Naive thymus-derived CD4-positive, alpha-beta T cell (primary cell): Measurements from ENCODE around the gene NRXN3. TPM values are rescaled to one million over a fixed set of nuclear protein-coding genes. Genes with fewer than 3 reads are reported as not detected.

Experiments
- ATAC-seq: fragments of 150-1000 bp; cut with Tn5 transposase; 2 replicates; pipeline ENCODE4 v1.10.0; 2021; ENCODE audit warnings: mild to moderate bottlenecking, moderate library complexity
- CTCF ChIA-PET: fragments of 350-600 bp; sonication (Branson Sonifier 250); formaldehyde crosslinking; loops from one replicate; lab custom pipeline; 2021; ENCODE audit warnings: antibody characterized with exemption; lab: Charles Lee
- POLR2A ChIA-PET: fragments of 350-600 bp; sonication (Branson Sonifier 250); formaldehyde crosslinking; loops from one replicate; lab custom pipeline; 2021; ENCODE audit warnings: antibody characterized with exemption, inconsistent platforms; lab: Charles Lee
- DNase-seq, 9 donors: peaks; one replicate each; pipeline versions ENCODE4 v3.0.0 to v3.0.0-alpha.2; 2020 to 2022; ENCODE audit warnings: mixed read lengths in 1 of 9
- H3K27ac ChIP-seq: one replicate; pipeline ENCODE4 v1.7.0; 2013; ENCODE audit warnings: mild to moderate bottlenecking, low read depth, low read length, moderate library complexity
- H3K27me3 ChIP-seq, 2 donors: one replicate each; pipeline ENCODE4 v1.7.0; 2013; ENCODE audit warnings: low read length in 2 of 2, mild to moderate bottlenecking in 2 of 2, moderate library complexity in 2 of 2; ENCODE audit not compliant: control insufficient read depth in 2 of 2, insufficient read depth in 2 of 2
- H3K36me3 ChIP-seq, 3 experiments: 1 replicate in 2 of 3; 2 replicates in 1 of 3; pipeline ENCODE4 v1.7.0; 2013; ENCODE audit warnings: low read length in 3 of 3, mild to moderate bottlenecking in 3 of 3, moderate library complexity in 1 of 3; ENCODE audit not compliant: insufficient read depth in 3 of 3, control insufficient read depth in 2 of 3
- H3K4me1 ChIP-seq, 2 donors: one replicate each; pipeline ENCODE4 v1.7.0; 2013; ENCODE audit warnings: low read length in 2 of 2, mild to moderate bottlenecking in 2 of 2, moderate library complexity in 1 of 2; ENCODE audit not compliant: control insufficient read depth in 2 of 2, insufficient read depth in 2 of 2
- H3K4me3 ChIP-seq: 2 replicates; pipeline ENCODE4 v1.7.0; 2013; ENCODE audit warnings: mild to moderate bottlenecking, low read length
- H3K9me3 ChIP-seq, 3 experiments: 1 replicate in 2 of 3; 2 replicates in 1 of 3; pipeline ENCODE4 v1.7.0; 2013; ENCODE audit warnings: low read length in 3 of 3; ENCODE audit not compliant: control insufficient read depth in 2 of 3
- H3K27ac Mint-ChIP-seq, 9 donors: one replicate each; pipeline ENCODE4 v1.8.0; 2020 to 2022; ENCODE audit warnings: mixed read lengths in 9 of 9, mild to moderate bottlenecking in 8 of 9, moderate library complexity in 5 of 9, inconsistent platforms in 2 of 9
- H3K27me3 Mint-ChIP-seq, 5 donors: one replicate each; pipeline ENCODE4 v1.8.0; 2021 to 2022; ENCODE audit warnings: mixed read lengths in 5 of 5, mild to moderate bottlenecking in 1 of 5
- H3K36me3 Mint-ChIP-seq, 5 donors: one replicate each; pipeline ENCODE4 v1.8.0; 2020 to 2022; ENCODE audit warnings: mixed read lengths in 5 of 5, mild to moderate bottlenecking in 3 of 5, inconsistent platforms in 1 of 5
- H3K4me1 Mint-ChIP-seq, 7 donors: one replicate each; pipeline ENCODE4 v1.8.0; 2020 to 2022; ENCODE audit warnings: mixed read lengths in 7 of 7, mild to moderate bottlenecking in 3 of 7, inconsistent platforms in 1 of 7
- H3K4me3 Mint-ChIP-seq, 10 donors: one replicate each; pipeline ENCODE4 v1.8.0; 2020 to 2022; ENCODE audit warnings: mild to moderate bottlenecking in 10 of 10, mixed read lengths in 10 of 10, moderate library complexity in 6 of 10, inconsistent platforms in 2 of 10
- H3K9me3 Mint-ChIP-seq, 11 donors: one replicate each; pipeline ENCODE4 v1.8.0; 2020 to 2022; ENCODE audit warnings: mixed read lengths in 11 of 11, mild to moderate bottlenecking in 4 of 11, inconsistent platforms in 1 of 11, moderate library complexity in 1 of 11
- intact Hi-C, 2 donors: fragments of 100-400 bp; cut with micrococcal nuclease; formaldehyde crosslinking; loops; one replicate each; pipeline ENCODE4 v1.15.1; 2023
- polyA plus RNA-seq, 2 donors: library from polyadenylated mRNA; unstranded; fragments of 300-500 nt; fragmentation: Illumina TruSeq; gene quantifications; one replicate each; pipeline ENCODE4 v1.2.3, GENCODE V29; 2021
- total RNA-seq, 6 experiments: library from RNA in 5 of 6; stranded (reverse) in 5 of 6; gene quantifications; 1 replicate in 5 of 6; 2 replicates in 1 of 6; pipeline ENCODE4 v1.2.3 and lab custom pipeline; 2021 to 2026

Gene NRXN3
- total and polyA plus RNA-seq, 7 experiments from 2014 or later, result not detected

DNA sequence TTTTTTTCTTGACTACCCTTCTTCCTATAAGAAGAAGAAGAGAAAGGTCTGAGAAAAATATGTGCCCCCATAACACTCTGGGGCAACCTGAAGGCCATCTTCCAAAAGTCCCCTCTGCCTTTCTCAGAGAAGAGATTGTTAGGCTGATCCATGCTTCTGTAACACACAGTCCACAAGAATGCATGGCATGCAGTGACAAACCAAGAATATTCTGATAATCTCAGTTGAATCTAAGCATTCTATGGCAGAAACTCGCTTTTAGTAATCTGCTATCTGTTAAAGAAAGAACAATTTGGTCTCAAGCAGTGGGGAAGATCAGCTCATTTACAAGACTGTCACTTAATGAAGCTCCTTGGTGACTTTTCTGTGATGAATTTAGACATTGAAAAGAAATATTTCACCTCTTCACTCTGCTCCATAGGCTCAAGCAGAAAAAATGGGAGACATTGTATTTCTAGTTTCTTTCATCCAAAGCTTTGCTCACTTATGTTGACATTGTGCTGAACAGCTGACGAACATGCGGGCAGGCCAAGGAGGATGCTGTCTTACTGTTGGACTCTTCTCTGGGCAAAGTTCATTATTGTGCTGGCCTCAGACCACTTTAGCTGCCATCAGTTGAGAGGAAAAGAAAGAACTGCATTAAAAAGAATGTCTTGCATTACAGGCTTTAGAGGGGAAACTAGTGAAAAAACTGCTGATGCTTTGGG lies 1084.0 kb downstream of the NRXN3 start:
- Mint-ChIP-seq H3K9me3 (peaks cover 0 to 14% (median 6%) of the 10 kb centered on the region in 11 donors), H3K27me3 (no peaks in the 10 kb centered on the region), H3K4me1 (no peaks in the 10 kb centered on the region), H3K4me3 (no peak overlapping the region), H3K27ac (no peak overlapping the region), H3K36me3 (peaks cover 0 to 4% (median 0%) of the 10 kb centered on the region in 5 donors)
- POLR2A ChIA-PET, result no interaction called here
- Histone ChIP-seq H3K4me3 (no peak overlapping the region), H3K36me3 (no peaks in the 10 kb centered on the region), H3K27ac (no peak overlapping the region), H3K27me3 (no peaks in the 10 kb centered on the region), H3K9me3 (no peaks in the 10 kb centered on the region), H3K4me1 (no peaks in the 10 kb centered on the region)
- ATAC-seq, result no peak
- no peak for DNase-seq
- CTCF ChIA-PET, result interaction anchor here (0.6 kb wide), 1 partner anchor 284 kb away, joined by 3 read pairs; no protein-coding TSS in a partner anchor
- intact Hi-C loops, result no loop called here

DNA sequence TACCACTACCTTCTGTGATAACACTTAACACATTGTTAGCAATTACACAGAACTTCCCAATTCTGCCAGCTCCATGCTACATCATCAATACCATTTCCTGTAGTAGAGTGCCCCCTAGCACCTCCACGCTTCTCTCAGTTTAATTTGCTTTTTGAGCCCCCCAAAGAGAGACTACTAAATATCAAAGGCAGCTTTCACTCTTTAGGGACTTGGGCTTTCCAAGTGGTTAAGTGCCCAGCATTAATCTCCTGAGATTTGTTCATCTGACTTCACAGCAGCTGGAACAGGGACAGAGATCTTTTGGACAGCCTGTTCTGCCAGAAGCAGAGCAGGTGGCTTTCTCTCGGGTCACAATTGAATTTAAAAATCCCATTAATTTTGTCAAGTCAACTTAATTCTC lies 1086.2 kb downstream of the NRXN3 start:
- no peaks in the 10 kb centered on the region for H3K27me3 Mint-ChIP-seq
- intact Hi-C loops, result no loop called here
- DNase-seq (no peak), ATAC-seq (no peak)
- ChIA-PET POLR2A (no interaction called here), CTCF (no interaction called here)
- H3K9me3 Mint-ChIP-seq, result peaks cover 0 to 17% (median 7%) of the 10 kb centered on the region in 11 donors
- peaks cover 0 to 4% (median 0%) of the 10 kb centered on the region in 5 donors for H3K36me3 Mint-ChIP-seq
- H3K27ac Mint-ChIP-seq, result no peak overlapping the region
- Histone ChIP-seq H3K27me3 (no peaks in the 10 kb centered on the region), H3K9me3 (no peaks in the 10 kb centered on the region), H3K36me3 (no peaks in the 10 kb centered on the region), H3K4me1 (no peaks in the 10 kb centered on the region), H3K27ac (no peak overlapping the region), H3K4me3 (no peak overlapping the region)
- H3K4me3 Mint-ChIP-seq, result no peak overlapping the region
- H3K4me1 Mint-ChIP-seq, result no peaks in the 10 kb centered on the region

DNA sequence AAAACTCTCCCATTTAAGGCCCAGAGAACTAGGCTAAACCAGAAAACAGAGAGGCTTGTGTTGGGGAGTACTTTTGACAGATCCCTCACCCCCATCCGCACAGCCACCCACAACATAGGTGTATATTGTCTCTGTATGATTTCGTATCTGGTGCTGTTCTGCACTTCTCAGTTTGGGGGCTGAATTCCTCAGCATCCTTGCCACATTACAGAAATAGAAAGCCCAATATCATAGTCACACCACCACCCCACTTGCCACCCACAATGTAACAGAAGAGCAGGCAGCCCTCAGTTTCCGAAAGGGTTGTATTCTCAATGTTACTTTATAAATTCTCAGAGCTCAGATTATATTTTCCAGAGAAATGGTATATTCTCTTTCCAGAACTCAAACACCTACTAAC lies 1090.2 kb downstream of the NRXN3 start:
- no peaks in the 10 kb centered on the region for H3K27me3 ChIP-seq
- H3K4me1 ChIP-seq, result no peaks in the 10 kb centered on the region
- ChIA-PET POLR2A (interaction anchor here (1.0 kb wide), 1 partner anchor 22 kb away, joined by 3 read pairs; no protein-coding TSS in a partner anchor), CTCF (no interaction called here)
- no peak overlapping the region for H3K27ac Mint-ChIP-seq
- no peaks in the 10 kb centered on the region for H3K36me3 ChIP-seq
- intact Hi-C loops, result no loop called here
- H3K4me1 Mint-ChIP-seq, result no peaks in the 10 kb centered on the region
- peaks cover 0 to 10% (median 5%) of the 10 kb centered on the region in 11 donors for H3K9me3 Mint-ChIP-seq
- H3K27ac ChIP-seq, result no peak overlapping the region
- H3K4me3 ChIP-seq, result no peak overlapping the region
- H3K9me3 ChIP-seq, result no peaks in the 10 kb centered on the region
- DNase-seq (no peak), ATAC-seq (no peak)
- H3K36me3 Mint-ChIP-seq, result no peaks in the 10 kb centered on the region
- H3K4me3 Mint-ChIP-seq, result no peak overlapping the region
- H3K27me3 Mint-ChIP-seq, result no peaks in the 10 kb centered on the region

DNA sequence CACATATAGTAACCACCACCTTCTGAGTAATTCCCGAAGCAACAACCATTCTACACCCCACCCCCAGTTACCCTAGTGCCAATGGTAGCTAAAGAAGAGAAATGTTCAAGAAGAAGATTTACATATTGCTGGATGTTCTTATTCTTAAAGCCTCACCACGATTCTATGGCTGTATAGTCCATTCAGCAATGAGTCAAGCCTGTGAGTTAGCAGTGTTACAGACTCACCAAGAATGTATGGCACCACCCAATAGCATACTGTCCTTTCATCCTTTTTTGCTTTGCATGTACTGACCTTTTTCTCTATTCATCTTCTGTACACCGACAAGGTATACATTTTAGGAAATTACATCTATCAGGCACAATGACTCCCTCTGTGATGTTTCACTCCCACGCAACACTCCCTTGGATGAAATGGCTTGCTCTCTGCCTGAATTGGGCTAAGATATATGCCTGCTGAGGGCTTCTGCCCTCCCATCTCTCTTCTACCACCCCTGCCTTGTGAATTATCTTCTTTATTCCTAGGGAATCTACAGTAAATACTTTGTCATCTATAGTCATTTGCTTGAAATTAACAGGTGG lies 1095.3 kb downstream of the NRXN3 start:
- no peak for ATAC-seq
- H3K9me3 ChIP-seq, result no peaks in the 10 kb centered on the region
- Mint-ChIP-seq H3K9me3 (peaks cover 0 to 8% (median 2%) of the 10 kb centered on the region in 11 donors), H3K27me3 (no peaks in the 10 kb centered on the region), H3K36me3 (no peaks in the 10 kb centered on the region), H3K4me1 (no peaks in the 10 kb centered on the region), H3K4me3 (no peak overlapping the region), H3K27ac (no peak overlapping the region)
- intact Hi-C loops, result no loop called here
- CTCF ChIA-PET, result no interaction called here
- H3K27ac ChIP-seq, result no peak overlapping the region
- H3K4me1 ChIP-seq, result no peaks in the 10 kb centered on the region
- H3K4me3 ChIP-seq, result no peak overlapping the region
- H3K36me3 ChIP-seq, result no peaks in the 10 kb centered on the region
- no peak for DNase-seq
- POLR2A ChIA-PET, result no interaction called here
- H3K27me3 ChIP-seq, result no peaks in the 10 kb centered on the region

DNA sequence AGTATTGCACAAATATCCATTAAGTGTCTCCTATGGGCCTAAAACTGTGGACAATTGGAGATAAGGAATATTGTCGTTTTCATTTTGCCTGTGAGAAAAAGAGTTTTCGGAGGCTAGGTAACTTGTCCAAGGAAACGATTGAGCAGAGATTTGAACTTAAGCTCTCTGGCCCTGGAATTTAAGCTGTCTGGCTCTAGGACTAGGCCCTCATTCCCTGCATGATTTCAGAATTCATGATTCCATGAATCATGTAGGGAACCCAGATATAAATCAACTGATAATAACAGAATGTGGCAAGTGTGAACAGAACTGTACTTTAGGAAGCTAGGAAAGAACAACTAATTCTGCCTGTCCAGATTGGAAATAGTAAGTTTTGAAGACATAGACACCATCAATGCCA lies 1100.2 kb downstream of the NRXN3 start:
- H3K27ac ChIP-seq, result no peak overlapping the region
- CTCF ChIA-PET, result no interaction called here
- H3K27ac Mint-ChIP-seq, result no peak overlapping the region
- POLR2A ChIA-PET, result no interaction called here
- no peaks in the 10 kb centered on the region for H3K9me3 ChIP-seq
- H3K4me3 Mint-ChIP-seq, result no peak overlapping the region
- H3K4me1 Mint-ChIP-seq, result no peaks in the 10 kb centered on the region
- intact Hi-C loops, result no loop called here
- H3K9me3 Mint-ChIP-seq, result peaks cover 0 to 11% (median 4%) of the 10 kb centered on the region in 11 donors
- no peaks in the 10 kb centered on the region for H3K4me1 ChIP-seq
- H3K36me3 ChIP-seq, result no peaks in the 10 kb centered on the region
- DNase-seq, result no peak
- ATAC-seq, result no peak
- H3K36me3 Mint-ChIP-seq, result no peaks in the 10 kb centered on the region
- H3K4me3 ChIP-seq, result no peak overlapping the region
- H3K27me3 ChIP-seq, result no peaks in the 10 kb centered on the region
- H3K27me3 Mint-ChIP-seq, result peaks cover 0 to 8% (median 5%) of the 10 kb centered on the region in 5 donors

DNA sequence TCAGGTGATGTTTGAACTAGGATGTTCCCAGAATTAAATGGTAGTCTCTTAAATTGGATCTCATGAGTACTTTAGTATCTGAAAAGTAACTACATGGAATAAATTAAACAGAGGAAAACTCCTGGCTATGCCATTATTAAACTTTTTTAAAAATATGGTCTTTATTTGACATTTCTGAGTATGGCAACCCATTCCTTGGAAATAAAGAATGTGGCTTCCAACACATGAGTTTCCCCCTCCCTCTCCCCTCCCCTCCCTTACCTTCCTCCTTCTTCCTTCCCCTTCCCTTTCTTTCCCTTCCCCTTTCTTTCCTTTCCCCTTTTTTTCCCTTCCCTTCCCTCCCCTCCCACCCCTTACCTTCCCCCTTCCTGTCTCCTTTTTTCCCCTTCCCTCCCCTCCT lies 1100.9 kb downstream of the NRXN3 start:
- CTCF ChIA-PET, result no interaction called here
- Mint-ChIP-seq H3K9me3 (peaks cover 0 to 11% (median 3%) of the 10 kb centered on the region in 11 donors), H3K27ac (no peak overlapping the region), H3K27me3 (peaks cover 0 to 15% (median 8%) of the 10 kb centered on the region in 5 donors), H3K4me1 (no peaks in the 10 kb centered on the region), H3K36me3 (no peaks in the 10 kb centered on the region), H3K4me3 (no peak overlapping the region)
- POLR2A ChIA-PET, result no interaction called here
- DNase-seq, result no peak
- ATAC-seq, result no peak
- Histone ChIP-seq H3K9me3 (no peaks in the 10 kb centered on the region), H3K4me1 (no peaks in the 10 kb centered on the region), H3K27me3 (no peaks in the 10 kb centered on the region), H3K4me3 (no peak overlapping the region), H3K27ac (no peak overlapping the region), H3K36me3 (no peaks in the 10 kb centered on the region)
- intact Hi-C loops, result no loop called here
